K562 (cell line): ENCODE results near the gene ZFP14. TPM values are rescaled to one million over a fixed set of nuclear protein-coding genes. Genes with fewer than 3 reads are reported as not detected.
"Not testable (repeated sequence)": the region's sequence is repeated elsewhere in the genome, so short reads cannot be mapped to it uniquely, and the experiment has no call there.

Experiments
- ATAC-seq: fragments of 200-7000 bp; cut with Tn5 transposase; 3 replicates; pipeline ENCODE4 v1.9.1; 2020; ENCODE audit warnings: moderate library complexity
- BruUV-seq: library from RNA; stranded (reverse); fragments of 400-500 nt; replicated peaks from 2 replicates; lab custom pipeline; 2021; lab: Mats Ljungman, UMichigan
- CTCF ChIA-PET: fragments of 300-600 bp; formaldehyde crosslinking; extraction: SDS; loops from one replicate; lab custom pipeline; 2021; ENCODE audit warnings: low intra/inter-chr PET ratio; lab: Yijun Ruan, JAX
- POLR2A ChIA-PET: fragments of 300-600, 350-650 bp; sonication (Branson Sonifier 250); formaldehyde crosslinking; extraction: SDS; loops from one replicate; lab custom pipeline; 2021; ENCODE audit warnings: antibody characterized with exemption, inconsistent platforms; lab: Yijun Ruan, JAX
- DNase-seq, 4 experiments: peaks; one replicate each; pipeline versions ENCODE4 v3.0.0 to v3.0.0-alpha.2; 2011 to 2018; ENCODE audit warnings: low spot score in 3 of 4, mixed read lengths in 3 of 4; ENCODE audit errors: extremely low read depth in 1 of 4
- FAIRE-seq: peaks from 2 replicates; lab custom pipeline; 2011; peaks lifted over from hg19 to GRCh38; lab: Jason Lieb, UNC
- H2AFZ ChIP-seq: 2 replicates; pipeline ENCODE4 v1.6.0; 2011; ENCODE audit warnings: low read depth, low read length, control low read depth, inconsistent platforms
- H3K27ac ChIP-seq: fragments of 200-600 bp; 3 replicates; pipeline ENCODE4 v1.8.0; 2011; ENCODE audit warnings: low read depth, mild to moderate bottlenecking, control low read depth, inconsistent platforms, low read length, moderate library complexity, mixed read lengths; ENCODE audit errors: extremely low read depth
- H3K27me3 ChIP-seq, 2 experiments: fragments of 300-600 bp in 1 of 2; 2 replicates in 1 of 2; 3 replicates in 1 of 2; pipeline versions ENCODE4 v1.6.0 to v1.8.0; 2011; ENCODE audit warnings: inconsistent platforms in 2 of 2, low read length in 2 of 2, mild to moderate bottlenecking in 1 of 2, mixed read lengths in 1 of 2, moderate library complexity in 1 of 2; ENCODE audit not compliant: control insufficient read depth in 2 of 2, insufficient read depth in 2 of 2
- H3K36me3 ChIP-seq: fragments of 300-600 bp; 3 replicates; pipeline ENCODE4 v1.8.0; 2011; ENCODE audit warnings: mild to moderate bottlenecking, low read length, inconsistent platforms; ENCODE audit not compliant: control insufficient read depth, insufficient read depth
- H3K4me1 ChIP-seq, 2 experiments: fragments of 200-600 bp in 1 of 2; replicated peaks in 1 of 2; 2 replicates in 1 of 2; 3 replicates in 1 of 2; pipeline versions ENCODE4 v1.5.1 to v1.8.0; 2011; ENCODE audit warnings: inconsistent platforms in 2 of 2, low read length in 2 of 2, mild to moderate bottlenecking in 1 of 2, mixed read lengths in 1 of 2, moderate library complexity in 1 of 2; ENCODE audit not compliant: control insufficient read depth in 2 of 2, insufficient read depth in 2 of 2
- H3K4me2 ChIP-seq: 2 replicates; pipeline ENCODE4 v1.6.1; 2011; ENCODE audit warnings: low read length, control low read depth, inconsistent platforms, mixed read lengths; ENCODE audit not compliant: insufficient read depth
- H3K4me3 ChIP-seq: fragments of 200-600 bp; sonication (generic), shearing (Covaris generic); 2 replicates; pipeline ENCODE4 v1.5.1; 2016; ENCODE audit warnings: control low read depth, inconsistent platforms
- H3K79me2 ChIP-seq: fragments of 200-600 bp; 3 replicates; pipeline ENCODE4 v1.8.0; 2011; ENCODE audit warnings: low read length, inconsistent platforms; ENCODE audit not compliant: control insufficient read depth, insufficient read depth
- H3K9ac ChIP-seq, 2 experiments: 2 replicates each; pipeline versions ENCODE4 v1.6.0 to v1.6.1; 2011; ENCODE audit warnings: low read depth in 2 of 2, low read length in 2 of 2, control low read depth in 1 of 2, inconsistent platforms in 1 of 2, mild to moderate bottlenecking in 1 of 2, mixed read lengths in 1 of 2; ENCODE audit not compliant: insufficient read depth in 1 of 2
- H3K9me1 ChIP-seq: one replicate; pipeline ENCODE4 v1.6.0; 2011; ENCODE audit warnings: inconsistent platforms, mild to moderate bottlenecking, low read length, moderate library complexity; ENCODE audit not compliant: control insufficient read depth, insufficient read depth
- H3K9me3 ChIP-seq: replicated peaks from 2 replicates; pipeline ENCODE4 v1.5.1; 2011; ENCODE audit warnings: low read depth, low read length, inconsistent platforms; ENCODE audit not compliant: control insufficient read depth, insufficient read depth
- H4K20me1 ChIP-seq: replicated peaks from 2 replicates; pipeline ENCODE4 v1.6.1; 2011; ENCODE audit warnings: low read length, inconsistent platforms, mixed read lengths; ENCODE audit not compliant: control insufficient read depth, insufficient read depth
- CHD2 ChIP-seq: IDR thresholded peaks from 2 replicates; pipeline ENCODE4 v1.6.1; 2011; ENCODE audit warnings: low read depth, low read length
- ZBTB7A ChIP-seq: IDR thresholded peaks from 2 replicates; pipeline ENCODE4 v1.6.1; 2011; ENCODE audit warnings: low read depth, mild to moderate bottlenecking, low read length, moderate library complexity, borderline replicate concordance; ENCODE audit not compliant: control insufficient read depth
- ZNF217 ChIP-seq: sonication (generic); formaldehyde crosslinking; IDR thresholded peaks from 2 replicates; pipeline ENCODE4 v1.8.0; 2022; ENCODE audit warnings: mild to moderate bottlenecking, missing genetic modification reagents
- WGBS: fragments of 100-300 bp; shearing (Covaris generic); methylation state at CpG from one replicate; pipeline ENCODE4 v1.1.6; 2016; ENCODE audit warnings: low coverage, mixed read lengths; ENCODE audit not compliant: insufficient coverage; ENCODE audit errors: missing lambda C conversion rate; 5-methylcytosine and 5-hydroxymethylcytosine counted together
- in situ Hi-C: fragments of 300-500 bp; cut with MboI; formaldehyde crosslinking; loops from 4 replicates; pipeline ENCODE4 v1.15.0; 2018; ENCODE audit warnings: inconsistent platforms, mixed read lengths
- intact Hi-C: fragments of 100-400 bp; cut with micrococcal nuclease; formaldehyde crosslinking; loops from 2 replicates; pipeline ENCODE4 v1.14.2; 2022
- polyA plus RNA-seq, 8 experiments: library from polyadenylated mRNA; depleted of rRNA in 4 of 8; stranded (reverse) in 5 of 8; unstranded in 3 of 8; fragments of >200 nt; fragmentation: Nextera tagmentation in 2 of 8; fragmentation: Illumina TruSeq in 1 of 8; extraction: Ambion mirVana in 2 of 8; extraction: Trizol in 1 of 8; gene quantifications; 2 replicates each; pipeline versions ENCODE4 v1.2.1 to v1.2.3, GENCODE V29; 2011 to 2014; ENCODE audit warnings: inconsistent platforms in 1 of 8, missing spikeins in 1 of 8
- total RNA-seq, 7 experiments: library from RNA; depleted of rRNA in 6 of 7; stranded (reverse); fragments of >200 nt in 6 of 7; fragmentation: Illumina TruSeq in 2 of 7; extraction: Trizol in 2 of 7; gene quantifications; 2 replicates each; pipeline versions ENCODE4 v1.2.1 to v1.2.3, GENCODE V29; 2011 to 2021; ENCODE audit warnings: low replicate concordance in 1 of 7

ZFP14 gene
- total and polyA plus RNA-seq, 9 of the 15 experiments (the other 6 are each of a cell fraction or from before 2014, with no cell fraction given): 0.80 to 1.9 (median 1.4) TPM

- no peaks in the 10 kb centered on the region for H3K27me3 ChIP-seq
- H3K4me2 ChIP-seq: no peak overlapping the region
- H3K9me3 ChIP-seq: no peaks in the 10 kb centered on the region; the same call in 1 of the 2 replicates
- POLR2A ChIA-PET: no interaction called here
- FAIRE-seq (no peak), ATAC-seq (no peak), DNase-seq (no peak)
- H3K79me2 ChIP-seq: no peaks in the 10 kb centered on the region
- H3K9me1 ChIP-seq: no peaks in the 10 kb centered on the region
- H2AFZ ChIP-seq: no peak overlapping the region
- CTCF ChIA-PET: interaction anchor here (0.6 kb wide), 1 partner anchor 138 kb away, joined by 3 read pairs; no protein-coding TSS in a partner anchor
- no peaks in the 10 kb centered on the region for H3K36me3 ChIP-seq
- no peaks in the 10 kb centered on the region for H4K20me1 ChIP-seq
- peaks cover 0 to 4% of the 10 kb centered on the region in 2 experiments; a peak in 2 of 5 replicates for H3K4me1 ChIP-seq
- in situ Hi-C loops: no loop called here
- BruUV-seq: no TSS peak
- H3K9ac ChIP-seq: no peak overlapping the region
- TF ChIP-seq ZBTB7A (no peak), ZNF217 (CRISPR knock-in tag) (no peak), CHD2 (no peak)
- H3K27ac ChIP-seq: no peak overlapping the region
- WGBS: 3% methylated on average over 19 of the region's 19 CpGs
- H3K4me3 ChIP-seq: no peak overlapping the region
- intact Hi-C loops: no loop called here
These were observed 48.8 kb downstream of the ZFP14 start for GRCh38 chr19:36330216-36330615.

DNA sequence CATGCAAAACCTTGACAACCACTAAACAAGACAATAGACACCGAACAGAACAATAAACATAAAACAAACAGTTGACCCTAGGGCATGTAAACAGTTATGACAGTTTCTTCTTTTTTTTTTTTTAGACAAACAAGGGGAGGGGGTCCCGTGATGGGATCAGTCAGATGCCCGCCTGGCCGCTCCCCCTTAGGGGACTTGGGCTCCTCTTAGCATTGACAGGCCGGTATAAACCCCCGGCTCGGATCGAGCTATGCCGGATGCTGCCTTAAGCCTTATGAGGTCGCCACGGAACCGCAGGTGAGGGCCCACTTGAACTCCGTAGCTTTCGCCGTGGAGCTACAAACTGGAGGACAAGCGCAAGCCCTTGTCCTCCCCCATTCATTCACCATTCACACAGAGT lies 49.5 kb downstream of the ZFP14 start:
- CTCF ChIA-PET, FAIRE-seq, H2AFZ ChIP-seq, in situ Hi-C loops, H3K36me3 ChIP-seq, H3K79me2 ChIP-seq, H3K9me3 ChIP-seq, H3K4me1 ChIP-seq, intact Hi-C loops, DNase-seq, H4K20me1 ChIP-seq, H3K27me3 ChIP-seq, ATAC-seq, POLR2A ChIA-PET, BruUV-seq, H3K9ac ChIP-seq, H3K9me1 ChIP-seq, H3K4me3 ChIP-seq, H3K27ac ChIP-seq, H3K4me2 ChIP-seq: not testable (repeated sequence)
- 5% methylated on average over 10 of the region's 16 CpGs for WGBS

DNA sequence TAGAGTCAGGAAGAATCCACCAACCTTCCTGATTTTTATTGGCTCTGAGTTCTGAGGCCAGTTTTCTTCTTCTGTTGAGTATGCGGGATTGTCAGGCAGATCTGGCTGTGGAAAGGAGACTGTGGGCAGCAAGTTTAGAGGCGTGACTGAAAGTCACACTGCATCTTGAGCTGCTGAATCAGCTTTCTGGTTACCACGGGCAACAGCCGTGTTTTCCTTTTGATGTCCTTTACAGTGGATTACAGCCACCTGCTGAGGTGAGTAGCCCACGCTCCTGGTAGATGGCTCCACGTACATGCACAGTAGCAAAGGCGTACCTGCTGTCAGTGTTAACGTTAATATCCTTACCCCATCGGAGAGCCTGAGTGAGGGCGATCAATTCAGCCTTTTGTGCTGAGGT lies 52.4 kb downstream of the ZFP14 start:
- H3K79me2 ChIP-seq, DNase-seq, POLR2A ChIA-PET, BruUV-seq, intact Hi-C loops, H3K4me2 ChIP-seq, H3K27me3 ChIP-seq, H3K4me1 ChIP-seq, FAIRE-seq, H3K27ac ChIP-seq, in situ Hi-C loops, ATAC-seq, H3K9ac ChIP-seq, H3K9me3 ChIP-seq, H3K36me3 ChIP-seq, H4K20me1 ChIP-seq, H3K9me1 ChIP-seq, H3K4me3 ChIP-seq, H2AFZ ChIP-seq, CTCF ChIA-PET: not testable (repeated sequence)
- WGBS: 3% methylated on average over 10 of the region's 10 CpGs
